ENCODE measurements around the gene ENTPD8.
A peak's percentile ranks its signal among the peaks of the same experiment; 100 is the strongest.

Gene ENTPD8

DNA sequence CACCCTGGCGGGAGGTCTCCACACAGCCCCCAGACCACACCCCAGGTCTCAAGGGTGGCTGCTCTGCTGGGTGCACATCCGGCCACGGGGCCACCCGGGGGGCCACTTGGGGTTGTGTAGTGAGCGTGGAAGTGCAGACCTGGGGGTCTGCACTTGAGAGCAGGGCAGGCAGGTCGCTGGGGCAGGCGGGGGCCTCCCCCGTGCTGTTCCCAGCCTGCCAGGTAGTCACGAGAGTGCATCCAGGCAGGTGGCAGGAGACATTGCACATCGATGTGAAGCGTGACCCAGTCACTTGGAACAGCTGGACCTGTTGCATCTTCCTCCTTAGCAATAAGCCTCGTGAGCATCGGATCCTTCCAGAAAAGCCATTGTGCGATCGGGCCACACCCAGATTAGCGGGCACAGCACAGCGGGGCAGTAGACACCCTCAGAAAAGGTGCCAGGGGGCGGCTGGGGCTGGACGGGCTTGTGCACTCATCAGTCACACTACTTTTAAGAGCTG, 4.8 kb upstream of the ENTPD8 start:
- no peak for DNase-seq

DNA sequence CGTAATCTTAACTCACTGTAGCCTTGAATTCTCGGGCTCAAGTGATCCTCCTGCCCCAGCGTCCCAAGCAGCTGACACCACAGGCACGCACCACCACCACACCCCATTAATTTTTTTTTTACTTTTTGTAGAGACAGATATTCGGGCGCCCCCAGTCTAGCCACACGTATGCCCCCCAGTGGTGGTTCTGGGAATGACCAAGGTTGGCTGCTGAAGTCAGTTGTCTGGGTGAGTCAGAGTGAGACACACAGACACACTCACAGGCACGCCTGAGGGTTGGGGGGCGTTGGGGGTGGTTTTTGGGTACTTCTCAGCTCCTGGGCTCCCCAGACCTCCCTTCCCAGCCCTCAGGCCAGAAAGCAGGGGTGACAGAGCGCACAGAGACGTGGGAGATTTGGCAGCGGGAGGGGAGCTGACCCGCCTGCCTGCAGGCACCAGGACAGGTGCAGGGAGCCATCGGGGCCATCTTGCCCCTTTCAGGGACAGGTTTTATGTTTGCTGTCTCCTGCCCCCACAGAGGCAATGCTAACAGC, 4.2 kb upstream of the ENTPD8 start:
- peak; percentile 71 to 82 (median 76) for DNase-seq

DNA sequence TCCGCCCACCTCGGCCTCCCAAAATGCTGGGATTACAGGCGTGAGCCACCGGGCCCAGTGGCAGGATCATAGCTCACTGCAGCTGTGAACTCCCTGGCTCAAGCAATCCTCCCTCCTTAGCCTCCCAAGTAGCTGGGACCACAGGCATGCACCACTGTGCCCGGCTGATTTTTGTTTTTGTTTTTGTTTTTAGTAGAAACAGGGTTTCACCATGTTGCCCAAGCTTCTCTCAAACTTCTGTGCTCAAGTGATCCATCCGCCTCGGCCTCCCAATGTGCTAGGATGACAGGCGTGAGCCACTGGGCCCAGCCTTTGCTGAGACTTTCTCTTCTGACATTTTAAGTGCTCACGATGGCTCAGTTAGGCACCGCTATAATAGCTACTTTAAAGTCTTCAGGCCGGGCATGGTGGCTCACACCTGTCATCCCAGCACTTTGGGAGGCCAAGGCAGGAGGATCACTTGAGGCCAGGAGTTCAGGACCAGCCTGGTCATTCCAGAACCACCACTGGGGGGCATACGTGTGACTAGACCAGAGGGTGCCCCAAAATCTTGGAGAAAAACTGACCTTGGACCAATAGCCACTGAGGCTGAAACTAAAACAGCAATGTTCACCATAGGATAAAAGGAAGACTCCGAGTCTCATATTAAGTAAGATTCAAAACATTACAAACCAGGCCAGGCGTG, 3.1 kb upstream of the ENTPD8 start:
- no peak for DNase-seq

DNA sequence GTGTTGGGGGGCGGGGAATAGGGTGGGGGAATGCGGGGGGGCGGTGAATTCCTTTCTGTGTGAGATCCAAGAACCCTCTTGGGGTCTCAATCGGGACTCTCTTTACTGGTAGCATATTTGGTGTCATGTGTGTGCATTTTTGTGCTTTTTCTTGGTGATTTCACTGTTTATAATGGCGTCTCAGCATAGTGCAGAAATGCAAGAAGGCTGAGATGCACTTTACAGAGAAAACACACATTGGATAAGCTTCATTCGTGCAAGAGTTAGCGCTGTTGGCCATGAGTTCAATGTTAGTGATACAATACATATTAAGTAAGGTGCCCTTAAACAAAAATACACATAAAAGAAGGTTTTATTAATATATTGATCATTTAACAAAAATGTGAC, 771 bp upstream of the ENTPD8 start:
- no peak for DNase-seq

DNA sequence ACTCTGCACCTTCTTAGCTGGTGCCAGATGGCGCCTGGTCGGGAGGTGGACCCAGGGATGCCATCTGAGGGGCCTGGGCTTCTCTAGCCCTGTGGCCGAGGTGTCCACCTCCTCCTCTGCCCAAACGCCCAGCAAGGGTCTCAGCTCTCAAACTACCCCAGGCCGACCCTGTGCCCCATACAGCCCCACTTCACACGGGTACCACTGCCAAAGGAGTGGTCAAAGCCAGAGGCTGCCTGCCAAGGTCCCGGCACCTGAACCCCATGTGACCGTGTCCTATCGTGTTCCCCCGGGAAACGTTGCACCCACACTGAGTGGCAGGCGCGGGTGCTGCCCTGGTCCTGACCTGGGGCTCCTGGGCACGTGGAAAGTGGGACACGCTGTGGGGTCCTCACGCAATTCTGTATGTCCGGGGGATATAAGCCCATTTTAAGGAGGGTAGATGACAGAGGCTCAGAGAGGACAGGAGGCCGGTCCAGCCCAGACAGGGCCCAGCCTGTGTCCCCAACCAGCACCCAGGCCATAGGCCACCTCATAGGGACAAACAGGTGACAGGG, 1.9 kb downstream of the ENTPD8 start:
- no peak for DNase-seq

DNA sequence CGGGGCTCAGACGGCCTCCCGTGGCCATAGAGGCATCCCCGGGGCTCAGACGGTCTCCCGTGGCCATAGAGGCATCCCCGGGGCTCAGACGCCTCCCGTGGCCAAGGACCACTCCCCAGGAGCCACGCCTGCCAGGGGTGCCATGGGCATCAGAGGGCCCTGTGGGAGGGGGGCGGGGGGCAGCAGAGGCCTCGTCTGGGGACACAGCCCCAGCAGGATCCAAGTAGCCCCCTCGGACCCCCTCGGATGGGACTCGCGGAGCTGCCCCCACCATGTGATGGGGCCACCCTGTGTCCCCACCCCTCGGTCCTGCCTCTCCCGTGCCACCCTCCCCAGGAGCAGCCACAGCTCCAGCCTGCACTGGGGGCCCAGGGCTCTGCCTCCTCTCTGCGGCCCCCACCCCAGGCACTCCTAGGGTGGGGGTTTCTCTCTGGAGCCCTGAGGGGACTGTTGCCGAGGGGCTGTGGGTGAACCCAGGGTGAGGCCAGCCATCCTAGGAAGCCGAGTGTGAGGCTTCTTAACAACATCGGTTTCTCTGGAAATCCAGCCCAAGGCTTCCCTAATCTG, 2.5 kb downstream of the ENTPD8 start:
- no peak for DNase-seq

DNA sequence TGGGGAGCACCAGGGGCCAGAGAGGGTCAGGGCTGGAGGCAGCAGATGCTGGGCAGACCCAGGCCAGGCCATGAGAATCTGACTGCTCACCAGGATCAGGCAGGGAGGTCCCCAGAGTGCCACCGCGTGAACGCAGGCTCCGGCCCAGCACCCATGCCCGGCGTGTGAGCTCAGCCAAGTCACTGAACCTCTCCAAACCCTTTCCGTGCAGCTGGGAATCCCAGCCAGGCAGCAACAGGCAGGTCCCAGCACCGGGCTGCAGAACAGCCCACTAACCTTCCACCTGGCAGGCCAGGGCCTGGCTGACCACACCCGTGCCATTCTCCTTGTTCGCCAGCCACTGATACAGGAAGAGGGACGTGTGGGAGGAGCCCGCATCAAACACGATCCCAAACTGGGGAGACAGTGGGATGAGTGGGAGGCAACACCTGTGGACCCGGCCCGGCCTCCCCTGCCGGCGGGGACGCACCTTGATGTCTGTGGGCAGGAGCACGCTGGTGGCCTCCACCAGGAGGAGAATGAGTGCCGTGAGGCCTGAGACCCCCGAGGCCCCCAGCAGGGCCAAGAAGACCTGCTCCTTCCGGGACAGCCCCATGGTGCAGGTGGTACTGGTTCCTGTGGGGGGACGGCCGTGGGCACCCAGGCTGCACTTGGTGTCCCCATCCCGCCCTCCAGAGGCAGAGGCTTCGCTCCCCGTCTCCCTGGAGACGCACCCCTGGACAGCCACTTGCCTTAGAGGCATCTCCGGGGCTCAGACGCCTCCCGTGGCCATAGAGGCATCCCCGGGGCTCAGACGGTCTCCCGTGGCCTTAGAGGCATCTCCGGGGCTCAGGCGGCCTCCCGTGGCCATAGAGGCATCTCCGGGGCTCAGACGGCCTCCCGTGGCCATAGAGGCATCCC, 3.2 kb downstream of the ENTPD8 start:
- no peak for DNase-seq

DNA sequence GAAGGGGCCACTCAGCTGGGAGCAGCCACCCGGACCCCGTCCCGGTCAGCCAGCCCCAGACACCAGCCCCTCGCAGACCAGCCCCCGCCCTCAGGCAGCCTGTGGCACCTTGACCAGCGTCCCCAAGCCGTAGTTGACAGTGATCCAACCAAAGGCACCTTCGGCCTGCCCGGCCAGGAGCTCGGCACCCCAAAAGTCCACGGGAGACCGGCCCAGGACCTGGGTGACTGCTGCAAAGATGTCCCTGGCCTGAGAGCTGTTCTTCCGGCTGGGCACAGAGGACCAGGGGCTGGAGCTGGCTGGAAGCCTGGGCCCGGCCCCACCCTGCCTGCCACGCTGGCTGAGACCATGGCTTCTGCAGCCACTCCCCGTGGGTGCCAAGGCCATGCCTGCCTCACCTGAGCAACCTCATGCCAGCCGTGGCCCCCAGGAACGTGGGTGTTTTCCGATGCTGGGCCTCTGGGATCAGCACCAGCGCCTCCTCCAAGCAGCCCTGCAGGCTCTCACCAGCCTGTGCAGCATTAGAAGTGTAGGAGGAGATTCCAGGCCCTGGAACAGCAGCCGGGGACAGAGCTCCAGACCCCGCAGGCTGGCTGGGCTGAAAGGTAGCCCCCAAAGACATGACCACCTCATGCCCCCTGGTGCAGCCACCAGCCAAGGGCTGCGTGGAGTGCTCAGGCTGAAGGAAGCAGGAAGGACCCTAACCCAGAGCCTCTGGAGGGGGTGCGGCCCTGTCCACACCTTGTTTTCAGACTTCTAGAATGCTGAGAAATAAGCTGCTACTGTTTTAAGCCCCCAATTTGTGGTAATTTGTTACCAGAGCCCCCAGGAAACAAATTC, 4.2 kb downstream of the ENTPD8 start:
- no peak for DNase-seq

DNA sequence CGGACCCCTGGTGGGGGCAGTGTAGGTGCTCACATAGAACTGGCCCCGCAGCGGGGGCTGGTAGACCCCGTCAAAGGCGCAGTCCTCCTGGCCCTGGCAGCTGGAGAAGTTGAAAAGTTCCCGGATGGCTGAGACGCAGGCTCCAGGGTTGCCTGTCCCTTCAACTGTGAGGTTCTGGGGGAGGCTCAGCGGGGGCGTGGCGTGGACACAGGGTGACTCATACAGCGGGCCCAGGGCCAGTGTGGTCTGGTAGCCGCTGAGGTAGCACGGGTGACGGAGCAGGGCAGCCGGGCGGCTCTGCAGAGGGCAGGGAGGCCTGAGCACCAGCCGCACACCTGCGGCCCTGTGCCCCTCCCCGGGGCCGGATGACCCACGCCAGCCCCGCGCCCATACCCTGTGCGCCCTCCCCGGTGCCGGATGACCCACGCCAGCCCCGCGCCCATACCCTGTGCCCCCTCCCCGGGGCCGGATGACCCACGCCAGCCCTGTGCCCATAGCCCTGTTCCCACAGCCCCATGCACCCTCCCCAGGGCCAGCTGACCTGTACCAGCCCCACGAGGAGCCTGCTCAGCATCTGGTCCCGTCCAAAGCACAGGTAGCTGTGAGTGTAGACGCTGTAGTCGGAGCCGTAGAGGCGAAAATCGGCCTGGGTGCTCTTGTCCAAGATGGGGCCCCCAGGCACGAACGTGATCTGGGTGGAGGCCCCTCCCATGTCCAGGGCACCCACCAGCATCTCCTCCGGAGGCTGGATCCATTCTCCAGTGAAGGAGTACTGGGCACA, 5.0 kb downstream of the ENTPD8 start:
- DNase-seq, result no peak

DNA sequence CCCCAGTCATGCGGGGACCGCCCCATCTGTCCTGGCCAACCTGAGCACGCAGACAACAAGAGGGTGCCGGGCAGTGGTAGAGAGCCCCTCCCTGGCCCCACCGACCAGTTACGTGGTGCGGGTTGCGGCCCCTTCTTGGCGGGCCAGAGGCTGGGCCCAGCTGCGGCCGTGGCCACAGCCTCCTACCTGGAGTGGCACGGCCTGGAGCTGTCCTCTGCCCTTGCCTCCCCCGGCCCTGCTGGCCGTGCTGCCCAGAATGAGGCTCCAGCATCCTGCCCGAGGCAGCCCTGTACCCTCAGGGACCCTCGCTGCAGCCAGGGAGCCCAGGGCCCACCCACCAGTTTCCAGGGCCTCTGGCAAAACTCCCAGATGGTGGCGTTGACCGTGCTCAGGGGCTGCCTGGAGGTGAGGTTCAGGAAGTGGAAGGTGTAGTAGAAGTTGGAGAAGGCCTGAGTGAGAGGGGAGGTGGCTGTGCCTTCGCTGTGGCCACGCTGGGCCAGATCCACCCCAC, 5.7 kb downstream of the ENTPD8 start:
- no peak for DNase-seq

DNA sequence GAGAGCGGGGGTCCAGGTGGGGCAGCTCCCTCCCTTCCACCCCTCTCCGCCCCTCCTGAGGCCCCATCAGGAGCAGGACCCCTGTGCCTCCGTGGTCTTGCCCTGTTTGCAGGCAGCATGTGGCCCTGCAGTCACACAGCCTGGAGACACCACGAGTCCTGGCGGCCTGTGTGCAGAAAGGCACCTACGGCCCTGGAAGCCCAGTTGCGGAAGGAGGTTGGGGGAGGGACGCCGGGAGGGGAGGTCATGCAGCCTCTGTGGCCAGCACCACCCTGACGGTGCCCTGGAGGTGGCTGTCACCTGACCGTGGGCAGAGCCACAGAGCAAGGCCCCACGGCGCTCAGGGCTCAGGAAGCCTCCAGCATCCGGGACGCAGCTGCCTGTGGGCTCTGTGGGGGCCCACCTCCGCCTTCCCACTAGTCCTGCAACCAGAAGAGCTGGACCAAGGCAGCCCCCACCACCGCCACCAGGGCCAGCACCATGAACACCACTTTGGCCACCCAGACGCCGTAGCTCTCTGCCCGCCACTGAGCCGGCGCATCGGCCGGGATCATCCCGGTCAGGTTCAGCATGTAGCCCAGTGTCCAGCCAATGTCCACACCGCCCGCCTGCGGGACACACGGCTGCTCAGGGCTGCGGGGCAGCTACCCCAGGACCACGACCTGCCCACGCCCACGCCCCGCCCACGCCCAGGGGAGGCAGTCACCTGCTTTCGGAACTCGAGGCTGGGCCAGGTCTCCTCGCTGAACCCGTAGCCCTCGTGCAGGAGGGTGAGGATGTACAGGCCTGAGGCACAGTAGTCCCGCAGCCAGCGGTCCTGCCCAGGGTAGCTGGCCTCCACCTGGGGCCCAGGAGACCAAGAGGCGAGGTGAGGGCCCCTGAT, 6.4 kb downstream of the ENTPD8 start:
- DNase-seq, result no peak

DNA sequence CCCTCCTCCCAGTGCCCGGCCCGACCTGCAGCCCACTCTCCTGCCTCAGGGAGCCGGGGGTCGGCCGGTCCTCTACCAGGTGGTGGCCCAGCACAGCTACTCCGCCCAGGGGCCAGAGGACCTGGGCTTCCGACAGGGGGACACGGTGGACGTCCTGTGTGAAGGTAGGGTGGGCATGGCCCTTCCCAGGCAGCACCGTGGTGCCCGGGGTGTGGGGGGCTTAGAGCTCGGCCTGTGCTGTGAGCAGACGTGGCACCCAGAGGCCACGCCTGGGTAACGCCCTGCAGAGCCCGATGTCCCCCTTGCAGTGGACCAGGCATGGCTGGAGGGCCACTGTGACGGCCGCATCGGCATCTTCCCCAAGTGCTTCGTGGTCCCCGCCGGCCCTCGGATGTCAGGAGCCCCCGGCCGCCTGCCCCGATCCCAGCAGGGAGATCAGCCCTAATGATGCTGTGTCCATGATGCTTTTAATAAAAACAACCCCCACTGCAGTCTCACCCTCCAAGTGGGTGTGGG, 7.2 kb downstream of the ENTPD8 start:
- no peak for DNase-seq

DNA sequence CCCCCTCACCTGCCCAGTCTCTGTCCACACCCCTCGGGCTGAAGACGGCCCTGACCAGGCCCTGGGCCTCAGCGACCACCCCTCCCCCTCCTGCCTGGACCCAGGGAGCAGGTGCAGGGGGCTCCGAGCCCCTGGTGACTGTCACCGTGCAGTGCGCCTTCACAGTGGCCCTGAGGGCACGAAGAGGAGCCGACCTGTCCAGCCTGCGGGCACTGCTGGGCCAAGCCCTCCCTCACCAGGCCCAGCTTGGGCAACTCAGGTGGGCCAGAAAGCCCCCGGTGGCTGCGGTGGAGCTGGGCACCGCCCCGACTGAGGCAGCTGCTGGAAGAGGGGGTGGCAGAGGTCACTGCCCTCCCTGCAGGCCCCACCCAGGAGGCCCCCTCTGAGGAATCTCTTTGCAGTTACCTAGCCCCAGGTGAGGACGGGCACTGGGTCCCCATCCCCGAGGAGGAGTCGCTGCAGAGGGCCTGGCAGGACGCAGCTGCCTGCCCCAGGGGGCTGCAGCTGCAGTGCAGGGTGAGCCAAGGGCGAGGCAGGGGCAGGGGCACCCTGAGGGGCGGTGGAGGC, 7.7 kb downstream of the ENTPD8 start:
- DNase-seq, result no peak

DNA sequence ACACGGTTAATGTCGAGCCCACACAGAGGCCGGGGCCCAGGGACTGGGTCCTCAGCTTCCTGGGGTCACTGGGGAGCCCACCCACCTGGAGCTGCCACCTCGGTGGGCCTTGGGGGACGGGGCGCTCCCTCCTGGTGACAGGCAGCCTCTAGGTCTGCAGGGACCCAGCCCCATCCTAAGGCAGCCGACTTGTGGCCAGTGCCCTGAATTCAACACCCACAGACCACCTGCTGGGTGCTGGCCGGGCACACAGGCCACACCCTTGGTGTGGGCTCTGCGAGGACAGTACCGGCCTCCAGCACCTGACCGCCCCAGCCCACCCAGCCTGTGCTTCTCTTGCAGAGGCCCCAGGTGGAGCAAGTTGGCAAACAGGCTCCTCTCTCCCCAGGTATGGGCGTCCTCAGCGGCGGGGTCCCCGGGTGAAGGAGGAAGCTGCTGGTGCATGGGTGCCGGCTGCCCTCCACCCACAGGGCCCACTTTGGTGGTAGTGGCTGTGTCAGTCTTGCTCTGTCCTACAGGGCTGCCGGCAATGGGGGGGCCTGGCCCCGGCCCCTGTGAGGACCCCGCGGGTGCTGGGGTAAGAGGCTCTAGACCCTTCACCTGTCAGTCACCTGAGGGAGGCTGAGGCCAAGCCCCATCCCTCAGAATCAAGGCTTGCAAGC, 8.3 kb downstream of the ENTPD8 start:
- DNase-seq, result no peak

DNA sequence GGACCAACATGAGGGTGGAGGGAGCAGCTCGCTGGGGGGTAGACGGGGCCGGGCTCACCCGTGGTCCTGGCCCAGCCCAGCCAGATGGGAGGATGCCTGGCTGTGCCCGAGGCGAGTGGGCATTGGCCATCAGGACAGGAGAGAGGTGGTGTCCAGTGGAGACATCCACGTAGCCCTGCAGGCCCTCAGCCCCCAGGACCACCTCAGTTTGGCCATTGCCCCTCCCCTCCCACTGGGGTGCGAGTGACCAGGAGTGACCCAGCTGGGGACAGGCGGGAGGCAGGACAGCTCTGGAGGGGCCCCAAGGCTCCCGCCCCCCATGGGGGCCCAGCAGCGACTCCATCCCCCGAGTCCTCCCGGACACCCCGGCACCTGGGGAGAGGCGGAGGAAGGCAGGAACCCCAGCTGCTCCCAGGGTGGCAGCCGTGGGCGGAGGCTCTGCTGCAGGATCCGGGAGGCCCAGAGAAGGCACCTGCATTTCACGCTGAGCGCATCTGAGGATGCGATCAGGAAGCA, 9.7 kb downstream of the ENTPD8 start:
- no peak for DNase-seq

DNA sequence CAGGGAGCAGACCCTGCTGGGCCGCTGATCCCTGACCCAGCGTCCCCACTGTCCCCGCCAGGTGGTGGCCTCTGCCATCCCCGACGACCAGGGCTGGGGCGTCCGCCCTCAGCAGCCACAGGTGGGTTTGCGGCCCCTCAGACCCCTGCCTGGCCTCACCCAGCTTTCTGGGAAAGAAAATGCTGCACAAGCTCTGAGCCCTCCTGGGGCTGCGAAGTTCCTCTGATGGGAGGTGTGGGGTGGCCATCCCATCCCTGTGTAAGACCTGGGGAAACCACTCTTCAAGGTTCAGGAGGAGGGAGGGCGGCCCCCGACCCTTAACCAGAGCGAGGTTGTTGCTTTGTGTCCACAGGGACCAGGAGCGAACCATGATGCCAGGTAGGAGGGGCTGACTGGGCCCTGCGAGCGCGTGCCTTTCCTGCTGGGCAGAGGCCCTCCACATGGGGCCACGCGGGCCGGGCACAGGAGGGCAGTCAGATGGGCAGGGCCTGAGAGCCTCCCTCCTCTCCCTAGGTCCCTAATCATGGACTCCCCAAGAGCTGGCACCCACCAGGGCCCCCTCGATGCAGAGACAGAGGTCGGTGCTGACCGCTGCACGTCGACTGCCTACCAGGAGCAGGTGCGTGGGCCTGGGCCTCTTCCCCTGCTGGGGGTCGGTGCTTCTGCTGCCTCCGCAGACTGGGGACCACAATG, 10.3 kb downstream of the ENTPD8 start:
- no peak for DNase-seq

DNA sequence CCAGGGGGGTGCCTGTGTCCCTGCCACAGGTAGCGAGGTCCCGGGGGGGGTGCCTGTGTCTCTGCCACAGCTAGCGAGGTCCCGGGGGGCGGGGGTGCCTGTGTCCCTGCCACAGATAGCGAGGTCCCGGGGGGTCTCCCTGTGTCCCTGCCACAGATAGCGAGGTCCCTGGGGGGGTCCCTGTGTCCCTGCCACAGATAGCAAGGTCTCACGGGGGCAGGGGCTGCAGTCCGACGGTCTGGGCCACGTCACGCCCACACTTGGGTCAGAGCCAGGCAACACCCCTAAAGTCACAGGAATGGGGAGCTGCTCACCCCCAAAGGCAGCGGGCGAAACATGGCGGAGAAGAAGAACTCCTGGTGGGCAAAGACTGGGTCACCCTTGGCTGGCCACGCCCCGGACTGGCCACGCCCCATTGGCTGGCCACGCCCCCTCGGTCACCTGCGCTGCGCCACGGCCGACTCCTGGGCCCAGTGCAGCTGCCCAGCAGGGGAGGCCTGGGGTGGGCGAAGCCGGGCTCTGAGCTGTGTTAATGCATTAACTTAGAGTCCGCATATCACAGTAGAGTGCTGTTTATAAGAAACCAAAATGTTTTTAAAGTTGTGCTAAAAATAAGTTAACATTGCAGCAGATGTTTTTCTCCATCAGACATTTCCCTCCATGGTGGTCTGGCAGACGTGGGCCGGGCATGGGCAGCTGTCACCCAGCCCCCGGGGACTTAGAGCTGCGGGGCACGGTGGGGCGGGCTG, 11.0 kb downstream of the ENTPD8 start:
- DNase-seq, result no peak

DNA sequence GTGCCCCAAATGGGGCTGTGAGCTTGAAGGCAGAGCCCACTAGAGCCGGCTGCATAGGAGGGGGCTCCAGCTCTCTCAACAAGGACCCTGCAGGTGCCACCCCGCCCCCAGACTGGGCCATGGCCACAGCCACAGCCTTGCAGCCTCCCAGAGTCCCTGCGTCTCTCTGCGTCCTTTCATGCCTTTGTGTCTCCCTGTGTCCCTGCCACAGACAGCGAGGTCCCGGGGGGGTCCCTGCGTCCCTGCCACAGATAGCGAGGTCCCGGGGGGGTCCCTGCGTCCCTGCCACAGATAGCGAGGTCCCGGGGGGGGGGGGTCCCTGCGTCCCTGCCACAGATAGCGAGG, 11.6 kb downstream of the ENTPD8 start:
- DNase-seq, result no peak

Measured in activated naive CD4-positive, alpha-beta T cell (primary cell).